ENCODE results near the gene KLHDC8A.
"Not testable (repeated sequence)": the region's sequence is repeated elsewhere in the genome, so short reads cannot be mapped to it uniquely, and the experiment has no call there.

Gene KLHDC8A

DNA sequence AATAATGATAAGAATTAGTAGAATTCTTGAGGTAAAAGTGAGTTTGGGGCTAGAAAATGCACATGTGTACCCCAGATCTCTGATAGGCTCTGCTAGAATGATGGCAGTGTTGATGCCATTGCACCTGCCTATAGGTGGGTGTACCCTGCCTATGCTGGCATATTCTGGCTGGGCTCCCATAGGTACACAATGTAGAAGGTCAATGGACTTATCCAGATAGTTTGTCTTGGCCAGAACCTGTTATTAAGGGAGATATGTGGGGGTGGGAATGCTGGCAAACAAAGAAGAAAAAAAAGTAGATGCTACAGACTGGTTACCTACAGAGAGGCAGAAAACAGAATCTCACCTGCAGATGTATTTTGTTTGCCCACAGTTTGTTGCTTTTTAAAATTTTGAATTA lies 14.1 kb upstream of the KLHDC8A start:
- no peak for DNase-seq

DNA sequence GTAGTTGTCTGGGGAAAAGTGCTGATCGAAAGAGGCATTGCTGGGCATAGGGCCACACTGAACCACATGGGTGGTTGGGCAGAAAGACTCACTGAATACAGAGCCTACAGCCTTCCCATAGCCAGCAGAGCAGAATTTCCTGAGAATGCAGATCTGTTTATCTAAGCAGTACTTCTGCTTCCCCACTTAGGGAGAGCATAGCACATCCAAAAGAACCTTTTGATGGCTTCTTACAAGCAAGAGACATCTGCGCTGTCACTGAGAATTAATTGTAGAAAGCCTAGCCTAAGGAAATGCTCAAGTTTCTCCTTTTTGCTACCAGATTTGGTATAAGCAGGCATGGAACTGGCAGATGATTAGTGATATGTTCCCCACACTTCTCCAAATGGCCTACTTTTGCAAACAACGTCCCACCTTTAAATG lies 13.0 kb upstream of the KLHDC8A start:
- no peak for DNase-seq

DNA sequence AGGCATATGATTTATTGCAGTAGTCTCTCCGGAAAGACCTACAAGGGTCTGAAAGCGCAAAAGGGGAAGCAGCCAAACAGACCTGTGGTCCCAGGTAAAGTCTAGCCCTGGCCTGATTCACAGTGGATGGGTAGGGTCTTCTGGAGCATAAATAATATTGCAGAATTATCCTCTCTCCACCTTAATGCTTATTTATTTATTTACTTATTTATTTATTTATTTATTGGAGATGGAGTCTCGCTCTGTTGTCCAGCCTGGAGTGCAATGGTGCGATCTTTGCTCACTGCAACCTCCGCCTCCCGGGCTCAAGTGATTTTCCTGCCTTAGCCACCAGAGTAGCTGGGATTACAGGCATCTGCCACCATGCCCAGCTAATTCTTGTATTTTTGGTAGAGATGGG lies 11.8 kb upstream of the KLHDC8A start:
- DNase-seq: no peak

DNA sequence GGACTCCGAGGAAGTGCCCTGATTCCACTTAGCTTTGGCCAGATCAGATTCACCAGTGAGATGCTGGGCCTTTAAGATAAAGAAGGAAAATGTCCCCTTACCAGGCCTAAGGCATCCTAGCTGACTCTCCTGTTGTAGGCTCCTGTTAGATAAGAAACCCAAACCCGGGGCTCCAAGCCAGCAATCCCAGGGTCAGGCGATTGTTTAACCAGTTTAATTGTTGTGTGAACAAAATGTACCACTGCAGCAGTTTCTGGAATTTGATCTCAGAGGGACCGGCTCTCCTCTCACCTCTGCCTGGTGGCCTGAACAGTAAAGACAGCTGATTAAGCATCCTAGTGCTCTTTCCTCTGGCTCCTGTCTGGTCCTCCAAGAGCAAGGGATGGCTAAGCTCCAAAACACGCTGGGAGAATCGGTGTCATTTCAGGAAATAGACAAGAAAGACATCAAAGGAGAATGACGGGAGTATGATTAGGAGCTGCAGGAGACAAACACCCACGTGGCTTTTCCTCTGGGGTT lies 9.3 kb upstream of the KLHDC8A start:
- DNase-seq: no peak

DNA sequence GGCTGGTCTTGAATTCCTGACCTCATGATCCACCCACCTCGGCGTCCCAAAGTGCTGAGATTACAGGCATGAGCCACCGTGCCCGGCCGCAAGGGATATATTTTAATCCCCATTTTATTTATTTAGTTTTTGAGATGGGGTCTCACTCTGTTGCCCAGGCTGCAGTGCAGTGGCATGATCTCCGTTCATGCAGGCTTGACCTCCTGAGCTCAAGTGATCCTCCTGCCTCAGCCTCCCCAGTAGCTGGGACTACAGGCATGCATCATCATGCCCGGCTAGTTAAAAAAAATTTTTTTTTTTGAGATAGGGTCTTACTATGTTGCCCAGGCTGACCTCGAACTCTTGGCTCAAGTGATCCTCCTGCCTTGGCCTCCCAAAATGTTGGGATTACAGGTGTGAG lies 8.4 kb upstream of the KLHDC8A start:
- DNase-seq: not testable (repeated sequence)

DNA sequence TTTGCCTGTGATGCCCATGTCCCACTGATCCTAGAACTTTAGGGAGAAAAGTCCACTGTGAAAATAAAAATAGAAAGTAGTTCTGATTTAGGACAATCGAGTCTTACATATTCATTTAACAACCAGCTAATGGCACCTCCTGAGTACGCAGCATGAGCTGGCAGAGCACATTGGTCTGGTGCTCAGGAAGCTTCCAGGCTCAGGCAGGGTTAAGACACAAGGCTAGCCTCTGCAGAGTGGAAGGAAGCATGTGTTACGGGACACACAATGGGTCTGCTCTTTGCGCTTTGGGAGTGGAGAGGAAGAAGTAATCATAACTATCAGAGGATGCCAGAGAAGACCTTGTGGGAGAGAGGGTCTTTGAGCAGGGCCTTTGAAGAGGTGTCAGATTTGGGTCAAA lies 4.2 kb upstream of the KLHDC8A start:
- no peak for DNase-seq

DNA sequence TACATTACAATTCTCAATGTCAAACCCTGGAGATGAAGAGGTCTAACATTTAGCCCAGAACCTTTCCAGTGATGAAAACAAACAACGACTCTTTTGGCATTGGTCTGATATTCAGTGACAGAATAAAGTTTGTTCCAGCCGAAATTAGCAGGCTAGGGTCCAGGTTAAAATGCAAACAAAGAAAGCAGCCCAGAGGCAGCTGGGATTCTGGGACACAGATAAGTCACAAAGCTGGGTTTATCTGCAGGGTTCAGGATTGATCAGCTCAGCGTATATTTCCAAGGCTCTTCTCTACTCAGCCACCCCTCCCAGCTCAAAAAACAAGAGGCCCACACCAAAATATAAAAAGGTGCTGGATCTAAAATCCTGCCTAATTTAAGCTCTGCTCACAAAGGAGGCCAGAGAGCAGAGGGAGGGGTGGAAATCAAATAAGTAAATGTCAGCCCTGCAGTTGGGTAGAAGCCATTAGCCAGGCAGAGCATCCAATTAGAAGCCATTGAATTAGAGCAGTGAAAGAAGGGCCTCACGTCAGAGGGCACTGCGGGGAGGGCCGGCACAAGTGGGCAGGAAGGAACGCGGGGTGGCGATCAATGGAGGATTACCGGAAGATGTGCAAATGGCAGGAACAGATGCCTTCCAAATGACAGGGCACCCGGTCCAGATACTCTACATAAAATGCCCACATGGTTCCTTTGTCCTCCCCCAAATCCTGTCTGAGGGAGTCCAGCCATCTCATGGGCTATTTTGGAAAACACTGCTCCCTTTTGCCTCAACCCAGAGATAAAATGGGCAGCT lies 3.2 kb upstream of the KLHDC8A start:
- no peak for DNase-seq

DNA sequence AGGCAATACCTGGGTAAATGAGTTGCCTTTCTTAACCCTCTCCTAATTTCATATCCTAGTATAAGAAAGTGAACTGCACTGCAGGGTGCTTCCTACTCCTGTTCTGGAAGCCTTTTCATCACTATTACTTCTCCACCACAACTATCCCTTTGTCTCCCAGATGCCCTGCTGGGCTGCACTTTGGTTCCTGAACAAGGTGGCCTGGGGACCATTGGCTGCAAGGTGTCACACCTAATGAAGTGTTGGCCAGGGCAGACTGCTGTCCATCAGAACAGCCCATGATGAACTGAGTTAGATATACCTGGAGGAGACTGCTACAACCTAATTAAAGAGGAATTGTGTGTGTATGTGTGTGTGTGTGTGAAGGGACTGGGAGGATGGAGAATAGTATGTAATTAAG lies 1.9 kb upstream of the KLHDC8A start:
- DNase-seq: no peak

DNA sequence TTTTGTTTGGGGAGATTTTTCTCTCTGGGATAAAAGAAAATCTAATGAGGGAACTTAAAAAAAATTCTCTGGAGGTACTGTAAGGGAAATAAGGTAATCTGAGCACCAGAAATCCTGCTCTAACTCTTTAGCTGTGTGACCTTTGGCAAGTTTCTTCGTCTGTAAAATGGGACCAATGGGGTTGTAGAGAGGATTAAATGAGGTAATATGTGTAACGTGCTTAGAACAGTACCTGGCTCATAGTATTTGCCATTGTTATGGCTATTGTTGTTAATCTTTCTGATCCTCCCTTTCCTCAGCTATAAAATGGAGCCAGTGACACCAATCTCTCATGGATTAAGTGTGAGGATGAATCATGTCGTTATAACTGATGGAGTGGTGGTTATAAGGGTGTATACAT lies 845 bp upstream of the KLHDC8A start:
- DNase-seq: no peak

DNA sequence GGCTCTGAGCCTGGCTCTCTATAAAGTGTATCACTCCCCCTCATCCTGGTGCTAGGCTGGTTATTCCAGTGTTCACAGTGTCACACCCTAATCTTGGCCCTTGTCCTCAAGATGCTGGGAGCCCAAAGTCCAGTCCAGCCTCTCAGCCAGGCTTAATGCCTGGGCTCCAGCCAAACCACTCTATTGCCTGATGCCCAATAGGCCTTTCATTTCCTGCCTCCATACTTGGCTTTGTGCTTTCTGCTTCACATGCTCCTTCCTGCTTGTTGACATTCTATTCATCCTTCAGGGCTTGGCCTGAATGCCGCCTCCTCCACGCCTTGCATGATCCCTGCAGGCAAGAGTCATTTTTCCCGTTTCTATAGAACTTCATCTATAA lies 1.7 kb downstream of the KLHDC8A start:
- DNase-seq: no peak

DNA sequence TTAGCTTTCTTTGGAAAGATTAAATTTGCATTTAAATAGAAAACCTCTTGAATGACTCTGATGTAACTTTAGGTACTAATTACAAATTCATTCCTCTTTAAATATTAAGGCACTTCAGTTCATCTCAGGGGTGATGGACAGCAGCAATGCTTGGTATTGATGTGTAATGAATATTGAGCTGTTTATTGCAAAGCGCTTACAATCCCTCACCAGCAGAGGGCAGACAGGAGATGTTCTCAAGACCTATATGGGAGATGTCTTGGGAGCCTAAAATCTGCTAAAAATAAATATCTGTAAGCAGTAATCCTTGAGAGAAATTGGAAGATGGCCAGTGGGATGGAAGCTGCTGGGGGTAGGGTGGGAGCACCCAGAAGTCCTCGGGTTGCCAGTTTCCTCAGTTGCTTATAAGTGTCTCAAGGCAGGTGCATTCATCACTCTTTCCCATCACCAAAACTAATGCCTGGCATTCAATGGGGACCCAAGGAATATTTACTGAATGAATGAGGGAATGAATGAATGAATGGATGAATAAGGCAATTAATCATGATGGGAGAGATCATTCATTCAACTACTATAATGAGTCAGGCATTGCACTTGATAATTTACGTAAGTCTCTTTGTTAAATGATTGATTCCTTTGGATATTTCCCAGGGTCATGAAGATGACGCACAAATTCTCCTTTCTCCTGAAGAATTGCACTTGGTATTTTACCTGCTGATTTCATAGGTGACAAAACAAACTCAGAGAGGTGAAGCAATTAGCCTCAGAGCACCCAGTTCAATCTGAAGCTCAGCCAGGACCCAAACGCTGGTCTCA lies 2.3 kb downstream of the KLHDC8A start:
- DNase-seq: peak; percentile 63

DNA sequence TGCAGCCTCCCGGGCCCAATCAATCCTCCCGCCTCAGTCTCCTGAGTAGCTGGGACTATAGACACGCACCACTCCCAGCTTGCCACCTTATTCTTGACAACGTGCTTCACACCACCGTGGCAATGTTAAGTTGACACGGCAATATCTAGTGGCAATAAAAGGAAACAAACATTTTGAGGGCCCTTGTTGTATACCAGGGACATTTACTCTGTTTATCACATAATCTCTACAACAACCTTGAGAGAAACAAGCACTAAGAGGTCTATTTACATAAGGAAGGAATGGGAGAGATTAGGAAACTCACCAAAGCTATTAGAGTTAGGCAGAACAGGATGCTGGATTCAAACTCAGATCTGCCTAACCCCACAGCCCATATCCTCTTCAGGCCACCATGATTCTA lies 3.1 kb downstream of the KLHDC8A start:
- no peak for DNase-seq

DNA sequence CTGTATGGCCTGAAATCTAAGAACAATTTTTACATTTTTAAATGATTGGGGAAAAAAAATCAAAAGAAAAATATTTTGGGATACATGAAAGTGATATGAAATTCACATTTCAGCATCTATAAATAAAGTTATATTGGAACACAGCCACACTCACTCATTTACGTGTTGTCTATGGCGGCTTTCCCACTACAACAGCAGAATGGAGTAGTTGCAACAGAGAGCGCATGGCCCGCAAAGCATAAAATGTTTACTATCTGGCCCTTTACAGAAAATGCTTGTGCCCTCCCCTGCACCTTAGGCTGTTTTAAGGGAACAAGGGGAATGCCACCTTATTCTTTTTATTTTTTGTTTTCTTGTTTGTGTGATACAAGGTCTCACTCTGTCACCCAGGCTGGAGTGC lies 3.5 kb downstream of the KLHDC8A start:
- DNase-seq: no peak

DNA sequence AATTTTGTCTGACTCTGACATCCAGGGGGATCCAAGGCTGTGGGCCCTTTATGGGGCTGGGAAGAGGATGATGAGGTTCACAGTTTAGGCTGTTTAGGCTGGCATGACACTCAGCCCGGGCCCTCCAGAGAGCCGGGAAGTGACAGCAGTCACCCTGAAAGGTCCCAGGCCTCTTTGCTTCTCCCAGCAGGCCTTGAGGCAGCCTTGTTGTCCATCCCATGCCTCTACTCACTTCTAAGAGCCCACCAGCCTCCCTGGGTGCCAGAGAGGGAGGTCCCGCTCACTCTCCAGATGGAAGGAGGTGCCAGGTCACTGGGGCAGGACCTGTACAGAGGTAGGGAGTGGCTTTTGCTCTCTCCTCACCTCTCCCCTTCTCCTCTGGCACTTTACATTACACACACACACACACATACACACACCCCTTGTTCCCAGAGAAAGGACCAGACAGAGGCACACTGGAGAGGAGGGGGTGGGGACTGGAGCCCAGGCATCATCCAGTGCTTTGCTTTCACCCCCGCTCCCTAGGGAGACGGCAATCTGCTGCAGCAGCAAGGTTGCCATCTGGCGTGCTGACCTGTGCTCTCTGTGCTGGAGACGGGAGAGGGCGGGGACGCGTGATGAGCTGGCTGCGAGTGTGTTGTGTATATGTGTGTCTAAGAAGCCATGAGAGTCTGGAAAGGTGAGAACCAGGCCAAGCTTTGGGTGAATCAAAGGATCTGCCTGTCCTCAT lies 4.6 kb downstream of the KLHDC8A start:
- DNase-seq: no peak

DNA sequence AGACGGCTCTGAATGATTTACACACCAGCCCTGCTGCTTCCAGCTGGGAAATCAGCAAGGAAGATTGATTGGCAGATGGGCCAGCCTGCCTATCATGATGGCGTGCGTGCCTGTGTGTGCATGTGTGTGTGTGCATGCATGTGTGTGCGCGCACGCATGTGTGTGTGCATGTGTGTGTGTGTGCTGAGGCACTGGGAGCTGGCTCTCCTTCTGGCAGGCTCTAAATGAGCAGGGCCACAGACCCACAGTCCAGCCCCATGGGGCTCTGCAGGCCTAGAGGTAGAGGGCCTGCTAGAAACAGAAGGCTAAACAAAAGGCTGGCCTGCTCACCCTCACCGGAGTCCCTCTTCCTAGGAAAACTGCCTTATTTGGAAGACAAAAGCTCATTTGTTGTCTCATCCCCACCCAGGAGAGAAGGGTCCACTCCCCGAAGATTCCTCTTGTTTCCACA lies 6.0 kb downstream of the KLHDC8A start:
- no peak for DNase-seq

DNA sequence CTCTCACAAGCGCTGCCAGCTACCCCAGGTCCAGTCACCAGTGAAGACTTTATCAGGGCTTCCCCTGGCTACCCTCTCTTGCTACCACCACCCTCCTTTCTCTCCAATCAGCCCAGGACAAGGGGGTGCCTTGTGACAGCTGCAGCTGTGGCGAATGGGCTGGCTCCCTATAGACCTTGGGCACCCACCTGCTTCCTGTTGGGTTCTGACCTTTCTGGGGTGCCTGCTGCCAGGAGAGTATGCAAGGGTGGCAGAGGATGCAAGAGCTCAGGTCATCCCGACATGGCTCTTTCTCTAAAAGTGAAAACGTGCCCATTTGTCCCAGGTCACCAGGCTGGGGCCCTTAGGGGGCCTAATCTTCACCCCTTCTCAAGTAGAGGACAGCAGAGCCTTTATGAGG lies 6.6 kb downstream of the KLHDC8A start:
- no peak for DNase-seq

DNA sequence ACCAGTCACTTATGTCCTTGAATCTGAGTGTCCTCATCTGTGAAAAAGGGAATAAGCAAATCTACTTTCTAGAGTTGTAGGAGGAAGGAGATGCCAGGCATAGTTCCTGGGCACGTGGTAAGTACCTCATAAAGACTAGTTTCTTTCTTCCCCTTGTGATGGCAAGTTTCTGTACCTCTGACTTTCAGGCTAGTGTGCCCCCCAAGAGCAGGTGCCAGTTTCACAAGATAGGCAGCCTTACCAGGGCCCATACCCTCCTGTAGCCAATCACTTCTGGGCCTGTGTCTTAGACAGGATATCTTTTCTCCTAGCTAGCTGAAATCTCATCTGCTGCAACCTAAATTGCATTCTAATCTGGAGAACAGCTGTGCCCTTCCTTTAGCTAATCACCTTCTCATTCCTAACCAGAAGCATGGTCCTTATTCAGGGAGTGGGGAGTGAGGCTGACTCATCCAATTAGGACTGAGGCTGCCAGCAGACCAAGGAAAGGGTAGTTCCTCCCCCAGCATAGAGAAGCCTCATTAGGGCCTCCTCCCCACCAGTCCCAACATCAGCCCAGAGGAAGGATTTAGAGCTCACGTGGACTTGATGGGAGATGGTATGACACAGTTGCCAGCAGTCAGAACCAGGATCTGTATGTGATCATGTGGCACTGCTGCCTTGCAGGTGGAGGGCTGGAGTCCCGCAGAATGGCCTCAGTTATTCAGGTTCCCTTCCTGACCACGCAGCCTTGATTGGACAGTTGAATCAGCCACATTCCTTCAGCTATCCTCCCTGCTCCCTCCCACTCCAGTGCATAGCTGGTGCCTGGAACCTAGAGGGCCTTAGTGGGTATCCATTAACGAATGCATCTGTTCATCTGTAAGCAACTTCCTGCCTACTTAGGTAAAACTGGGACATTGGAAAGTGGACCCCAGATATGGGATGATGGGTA lies 7.9 kb downstream of the KLHDC8A start:
- DNase-seq: no peak

DNA sequence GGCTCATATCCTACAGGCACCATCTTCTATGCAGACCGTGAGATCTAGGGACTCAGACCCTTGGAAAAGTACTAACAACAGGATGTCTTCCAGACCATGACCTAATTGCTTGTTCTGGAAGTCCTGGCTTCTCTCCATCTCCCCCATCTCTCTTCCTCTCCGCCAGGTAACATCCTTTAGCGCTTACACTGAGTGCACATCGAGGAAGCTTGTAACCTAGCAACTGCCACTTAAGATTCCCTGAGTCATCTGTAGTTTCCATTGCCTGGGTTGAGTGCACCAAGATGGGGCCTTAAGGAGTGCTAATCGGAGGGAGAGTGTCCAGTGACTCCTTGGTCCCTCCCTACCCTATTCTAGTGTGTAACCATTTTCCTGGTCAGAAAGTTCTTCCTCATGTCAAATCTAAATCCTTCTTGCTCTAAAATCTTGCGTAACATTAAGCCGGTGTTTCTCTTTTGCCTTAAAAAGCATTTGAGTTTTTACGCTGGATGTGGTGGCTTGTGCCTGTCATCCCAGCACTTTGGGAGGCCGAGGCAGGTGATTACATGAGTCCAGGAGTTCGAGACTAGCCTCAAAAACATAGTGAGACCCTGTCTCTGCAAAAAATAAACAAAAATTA lies 9.7 kb downstream of the KLHDC8A start:
- no peak for DNase-seq

DNA sequence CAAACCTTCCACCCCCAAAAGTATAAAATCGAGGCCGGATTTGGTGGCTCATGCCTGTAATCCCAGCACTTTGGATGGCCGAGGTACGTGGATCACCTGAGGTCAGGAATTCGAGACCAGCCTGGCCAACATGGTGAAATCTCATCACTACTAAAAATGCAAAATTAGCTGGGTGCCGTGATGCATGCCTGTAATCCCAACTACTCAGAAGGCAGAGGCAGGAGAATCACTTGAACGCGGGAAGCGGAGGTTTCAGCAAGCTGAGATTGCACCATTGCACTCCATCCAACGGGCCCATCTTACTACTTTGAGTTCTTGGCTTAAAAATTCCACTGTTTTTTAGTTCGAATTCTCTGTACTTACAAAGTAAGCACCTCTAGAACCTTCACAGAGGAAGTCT lies 11.0 kb downstream of the KLHDC8A start:
- DNase-seq: no peak

DNA sequence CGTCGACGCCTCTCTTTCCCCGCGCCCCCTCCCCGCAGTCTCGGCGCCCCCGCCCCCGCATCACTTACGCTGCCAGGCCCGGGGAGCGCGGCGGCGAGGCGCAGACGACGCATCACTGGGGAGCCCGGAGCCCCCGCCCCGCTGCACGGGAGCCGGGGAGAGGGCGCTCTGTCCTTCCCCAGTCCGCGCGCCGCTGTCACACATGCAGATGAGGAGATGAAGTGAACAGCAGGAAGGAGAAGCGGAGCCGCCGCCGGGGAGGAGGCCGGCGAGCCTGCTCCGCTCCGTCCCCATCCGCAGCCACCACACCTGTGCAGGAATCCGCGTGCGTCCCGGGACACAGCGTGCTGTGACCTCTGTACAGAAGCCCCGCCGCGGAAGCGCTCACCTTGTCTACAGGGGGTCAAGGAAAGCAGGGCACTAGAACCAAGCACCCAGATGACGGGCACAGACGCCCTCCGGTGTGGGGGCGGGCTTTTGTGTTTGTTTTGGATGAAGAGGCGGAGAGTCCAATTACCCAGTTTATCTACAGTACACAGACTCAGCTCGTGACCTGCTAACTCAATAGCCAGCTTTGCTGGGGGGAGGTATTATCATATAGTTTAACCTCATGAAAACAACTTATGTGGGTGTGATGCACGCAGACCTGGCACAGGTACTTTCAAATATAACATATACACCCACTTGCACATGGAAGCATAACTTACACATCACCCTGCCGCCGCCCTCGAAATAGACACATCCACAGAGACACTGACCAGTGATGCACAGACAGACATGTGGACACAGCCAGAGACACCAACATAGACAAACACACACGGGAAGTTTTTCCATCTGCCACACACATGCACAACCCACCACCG lies 12.4 kb downstream of the KLHDC8A start:
- peak; percentile 33 for DNase-seq
